SIG-M5 (cell line): ENCODE measurements around the gene RTF1.

Source experiments
- DNase-seq: peaks from one replicate; lab custom pipeline; 2025; lab: John Stamatoyannopoulos, UW

The RTF1 gene

DNA sequence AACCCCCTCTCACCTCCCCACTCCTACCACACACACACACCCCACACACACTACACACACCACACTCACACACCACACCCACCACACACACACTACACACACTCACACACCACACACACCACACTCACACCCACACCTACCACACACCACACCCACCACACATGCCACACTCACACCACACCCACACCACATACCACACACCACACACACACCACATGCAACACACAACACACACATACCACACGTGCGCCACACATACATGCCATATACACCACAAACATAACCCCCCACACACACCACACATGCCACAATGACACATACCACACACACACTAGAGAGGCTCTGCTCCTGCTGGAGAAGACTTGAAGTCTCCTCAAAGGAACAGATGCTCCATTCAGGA is 70.9 kb downstream of the RTF1 start:
- no peak for DNase-seq

- no peak for DNase-seq
Observed at GRCh38 chr15:41489641-41490040, 72.7 kb downstream of the RTF1 start.

DNA sequence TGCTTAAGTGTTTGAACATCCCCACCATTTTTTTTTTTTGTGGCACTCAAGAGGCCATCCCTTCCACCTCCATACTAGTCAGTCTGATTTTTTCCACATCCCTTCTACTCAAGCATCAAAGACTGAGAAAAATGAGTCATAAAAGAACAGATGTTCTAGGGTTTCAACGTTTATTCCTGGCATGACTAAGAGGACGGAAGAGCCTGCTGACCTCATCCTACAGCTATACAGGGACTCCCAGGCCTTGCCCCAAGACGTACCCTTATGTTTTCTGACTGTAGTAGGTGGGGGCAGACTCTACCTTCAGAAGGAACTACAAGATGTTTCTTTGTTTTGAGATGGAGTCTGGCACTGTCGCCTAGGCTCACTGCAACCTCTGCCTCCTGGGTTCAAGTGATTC is 73.5 kb downstream of the RTF1 start:
- DNase-seq, result peak; percentile 31

DNA sequence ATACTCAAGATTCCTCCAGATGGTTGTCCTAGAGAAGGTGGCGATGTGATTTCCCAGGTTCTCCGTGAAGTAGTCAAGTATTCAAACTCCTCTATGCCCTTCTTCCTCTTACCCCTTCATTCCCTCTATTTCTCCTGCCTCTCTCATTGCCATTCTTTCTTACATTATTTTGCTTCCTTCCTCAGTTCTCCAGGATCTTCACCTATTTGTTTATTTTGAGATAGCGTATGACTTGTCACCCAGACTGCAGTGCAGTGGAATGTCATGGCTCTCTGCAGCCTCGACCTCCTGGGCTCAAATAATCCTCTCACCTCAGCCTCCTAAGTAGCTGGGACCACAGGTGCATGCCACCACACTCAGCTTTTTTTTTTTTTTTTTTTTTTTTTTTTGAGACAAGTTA is 75.0 kb downstream of the RTF1 start:
- DNase-seq, result no peak

DNA sequence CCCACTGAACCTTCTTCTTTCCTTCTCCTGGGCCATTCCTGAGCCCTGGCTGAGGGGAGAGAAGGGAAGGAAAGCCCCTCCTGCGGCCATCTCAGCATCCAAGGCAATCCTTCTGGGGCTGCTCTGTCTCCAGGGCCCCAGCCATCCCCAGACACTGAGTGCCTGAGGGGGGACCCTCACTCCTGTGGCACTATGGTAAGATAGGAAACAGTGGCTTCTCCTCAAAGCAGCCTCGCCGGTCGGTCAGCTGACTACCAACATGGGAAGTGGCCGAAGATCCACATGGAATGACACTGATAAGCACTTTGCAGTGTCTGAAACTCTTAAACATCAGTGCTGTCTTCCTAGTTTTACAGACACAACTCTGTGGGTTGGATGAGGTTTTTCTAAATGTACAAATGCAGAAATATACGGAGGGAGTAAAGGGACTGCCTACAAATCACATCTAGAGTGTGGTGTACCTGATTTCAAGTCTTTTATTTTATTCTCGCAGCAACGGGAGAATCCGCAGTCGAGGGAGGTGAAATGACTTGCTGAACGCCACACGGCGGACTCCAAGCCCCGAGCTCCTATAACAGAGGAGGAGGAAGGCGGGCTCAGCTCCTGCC is 75.8 kb downstream of the RTF1 start:
- no peak for DNase-seq

- DNase-seq, result no peak
Observed at GRCh38 chr15:41493205-41493901, 76.5 kb downstream of the RTF1 start, which contains the start of gene ITPKA. TSS of gene ITPKA (plus strand) at chr15:41493874. CDS start at chr15:41493928, 54 bp downstream.

GRCh38 chr15:41493902-41494189 is 77.0 kb downstream of the RTF1 start:
- no peak for DNase-seq

GRCh38 chr15:41494190-41494921 is 77.5 kb downstream of the RTF1 start:
- DNase-seq, result no peak

- DNase-seq, result no peak
Observed at GRCh38 chr15:41494922-41495735, 78.2 kb downstream of the RTF1 start.

DNA sequence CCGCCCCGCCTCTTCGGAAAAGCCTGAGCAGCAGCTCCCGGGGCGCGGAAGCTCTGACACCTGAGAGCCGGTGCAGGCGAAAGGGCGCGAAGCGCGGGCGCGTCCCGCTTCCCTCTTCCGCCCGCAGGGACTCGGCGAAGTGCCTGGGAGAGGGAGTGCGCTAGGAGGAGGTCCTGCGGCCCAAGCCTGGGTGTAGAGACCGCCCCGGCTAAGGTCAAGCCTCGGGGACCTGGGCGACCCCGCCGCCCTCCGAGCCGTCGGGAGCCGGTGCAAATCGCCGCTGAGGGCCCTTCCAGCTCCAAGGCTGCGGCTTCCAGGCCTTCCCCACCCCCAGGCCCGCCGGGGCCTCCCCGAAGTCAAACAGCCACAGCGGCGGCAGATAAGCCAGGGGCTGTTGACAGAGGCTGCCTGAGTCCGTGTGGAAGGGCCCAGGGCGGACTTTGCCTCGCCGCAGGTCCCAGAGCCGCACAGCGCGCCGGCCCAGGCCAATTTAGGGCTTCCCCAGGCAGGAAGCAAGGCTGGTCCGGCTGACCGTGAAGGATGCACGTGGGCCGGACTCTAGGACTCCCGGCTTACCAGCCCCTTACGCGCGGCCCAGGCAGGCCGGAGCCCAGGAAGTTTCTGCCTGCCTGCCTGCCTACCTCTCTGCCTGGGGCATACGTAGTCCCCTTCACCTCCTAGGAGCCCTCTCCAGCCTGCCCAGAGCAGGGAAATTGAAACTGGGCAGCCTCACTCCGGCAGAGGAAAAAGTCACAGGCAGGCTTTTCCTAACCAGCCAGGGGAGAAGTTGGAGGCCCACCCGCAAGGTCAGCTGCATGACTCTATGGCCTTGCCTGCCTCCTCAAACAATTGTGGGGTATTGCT is 79.1 kb downstream of the RTF1 start:
- DNase-seq, result no peak

DNA sequence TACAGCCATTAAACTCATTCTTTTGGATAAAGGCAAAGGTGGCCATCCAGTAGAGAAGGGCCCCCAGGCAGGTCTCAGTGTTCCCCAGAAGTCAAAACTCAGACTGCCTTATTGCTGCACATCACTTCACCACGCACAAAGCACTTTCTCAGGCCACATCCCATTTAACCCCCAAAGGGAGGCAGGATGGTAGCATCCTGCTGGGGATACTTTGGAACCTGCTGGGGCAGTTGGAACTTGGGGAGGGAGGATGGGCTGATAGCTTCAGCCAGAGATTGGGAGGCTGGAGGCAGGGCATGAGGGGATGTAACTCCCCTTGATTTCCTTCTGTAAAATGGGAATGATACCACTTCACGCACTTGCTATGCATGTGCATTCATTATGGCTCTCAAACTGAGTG is 81.8 kb downstream of the RTF1 start:
- DNase-seq, result no peak

DNA sequence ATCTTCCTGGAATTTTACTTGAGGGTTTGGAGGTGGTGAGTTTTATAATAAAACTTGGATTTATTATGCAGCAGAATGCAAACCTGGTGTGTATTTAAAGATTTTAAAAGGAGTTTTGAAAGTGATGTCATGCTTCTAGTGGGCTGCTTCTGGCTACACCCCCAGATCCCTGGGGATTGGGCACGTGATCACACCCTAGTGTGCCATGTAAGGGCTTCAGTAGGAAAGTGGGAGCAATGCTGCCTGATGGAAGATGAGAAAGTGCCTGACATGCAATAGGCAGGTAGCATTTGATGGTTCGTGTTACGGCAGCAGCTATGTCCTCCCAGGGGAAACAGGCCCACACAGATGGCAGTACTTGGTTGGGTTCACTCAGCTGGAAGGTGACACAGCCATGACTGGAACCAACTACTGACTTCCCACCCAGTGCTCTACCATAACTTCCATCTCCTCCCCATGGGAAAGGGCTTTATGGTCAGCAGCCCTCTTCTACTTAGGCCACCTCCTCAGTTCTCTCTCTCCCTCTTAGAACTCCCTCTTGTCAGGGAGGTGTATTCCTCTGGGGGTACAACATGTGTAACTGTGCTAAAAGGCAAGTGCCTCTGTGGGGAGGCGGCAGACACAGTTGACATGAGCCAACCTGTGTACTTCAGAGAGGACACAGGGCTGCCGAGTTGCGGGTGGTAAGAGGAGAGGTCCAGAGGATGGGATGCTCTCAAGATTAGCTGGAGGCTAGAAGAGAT is 82.4 kb downstream of the RTF1 start:
- DNase-seq, result no peak

GRCh38 chr15:41501191-41501917 is 84.5 kb downstream of the RTF1 start:
- DNase-seq, result no peak

DNA sequence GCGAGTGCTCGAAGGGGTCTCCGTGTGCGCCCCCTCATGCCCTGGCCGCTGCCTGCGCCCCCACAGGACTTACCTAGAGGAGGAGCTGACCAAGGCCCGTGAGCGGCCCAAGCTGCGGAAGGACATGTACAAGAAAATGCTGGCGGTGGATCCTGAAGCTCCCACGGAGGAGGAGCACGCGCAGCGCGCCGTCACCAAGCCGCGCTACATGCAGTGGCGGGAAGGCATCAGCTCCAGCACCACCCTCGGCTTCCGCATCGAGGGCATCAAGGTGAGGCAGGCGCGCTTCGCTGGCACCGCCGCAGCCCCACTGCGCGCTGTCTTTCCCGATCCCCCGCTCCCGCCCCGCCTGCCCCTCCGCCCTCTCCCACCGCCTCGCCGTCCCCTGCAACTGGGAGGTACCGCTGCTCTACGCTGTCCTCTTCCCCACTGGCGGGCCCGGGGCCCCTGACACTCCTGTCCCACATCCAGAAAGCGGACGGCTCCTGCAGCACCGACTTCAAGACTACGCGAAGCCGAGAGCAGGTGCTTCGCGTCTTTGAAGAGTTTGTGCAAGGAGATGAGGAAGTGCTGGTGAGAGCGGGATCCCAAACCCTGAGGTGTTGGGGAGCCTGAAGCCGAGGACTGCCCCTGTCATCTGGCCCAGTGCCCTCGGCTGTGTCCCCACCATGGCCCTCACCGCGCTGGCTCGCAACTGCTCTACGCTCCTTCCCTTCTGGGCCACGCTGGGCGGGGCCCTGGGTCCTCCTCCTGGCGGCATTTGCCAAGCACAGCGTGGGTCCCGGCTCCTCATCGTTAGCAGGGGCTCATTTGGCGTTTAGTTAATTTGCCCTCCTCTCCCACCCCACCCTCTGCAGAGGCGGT is 85.3 kb downstream of the RTF1 start:
- DNase-seq, result no peak

- DNase-seq, result no peak
Observed at GRCh38 chr15:41502795-41503668, 86.1 kb downstream of the RTF1 start.

- no peak for DNase-seq
Observed at GRCh38 chr15:41503669-41504010, 86.7 kb downstream of the RTF1 start.

DNA sequence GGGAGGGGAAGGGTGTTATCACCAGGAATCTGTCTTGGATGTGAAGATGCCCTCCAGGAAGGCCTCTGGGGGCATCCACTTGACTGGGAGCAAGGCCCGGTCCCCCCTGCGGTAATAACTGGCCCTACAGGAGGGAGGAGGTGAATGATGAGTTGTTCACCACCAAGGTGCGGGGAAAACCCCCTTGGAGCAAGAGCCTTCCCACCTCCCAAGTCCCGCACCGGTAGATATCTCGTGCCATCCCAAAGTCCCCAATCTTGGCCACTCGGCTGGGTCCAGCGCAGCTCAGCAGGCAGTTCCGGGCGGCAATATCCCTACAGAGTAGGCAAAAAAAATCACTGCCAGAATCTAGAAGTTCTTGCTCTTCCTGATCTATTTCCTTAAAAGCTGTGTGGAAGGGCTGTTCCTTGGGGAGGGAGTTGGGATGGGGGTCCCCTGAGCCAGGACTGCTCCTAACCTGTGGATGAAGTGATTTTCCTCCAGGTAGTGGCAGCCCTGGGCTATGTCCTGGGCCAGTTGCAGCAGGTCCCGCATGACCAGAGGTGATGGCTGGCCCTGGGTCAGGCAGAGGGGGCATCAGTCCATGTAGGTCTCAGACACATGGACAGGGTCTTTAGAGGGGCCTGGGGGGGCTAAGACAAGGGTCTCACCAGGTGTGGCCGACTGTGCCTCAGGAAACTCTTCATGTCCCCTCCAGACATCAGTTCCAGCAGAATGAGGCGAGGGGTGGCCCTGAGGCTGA is 88.0 kb downstream of the RTF1 start:
- DNase-seq, result no peak

- no peak for DNase-seq
Observed at GRCh38 chr15:41505776-41506175, 88.9 kb downstream of the RTF1 start.
